ENCODE results near the gene MEIS2. TPM values are rescaled to one million over a fixed set of nuclear protein-coding genes. Genes with fewer than 3 reads are reported as not detected.

MEIS2 gene
- total and polyA plus RNA-seq, 2 of the 13 experiments (the other 11 are each of a cell fraction or from before 2014, with no cell fraction given): 10.7 to 12.4 TPM

- H3K4me1 ChIP-seq (ENCODE audit: insufficient read depth, low read length): peaks cover 16% of the 10 kb centered on the region
- no TSS peak for BruUV-seq (replicated peaks)
- no peaks in the 10 kb centered on the region for H4K20me1 ChIP-seq (ENCODE audit: insufficient read depth, low read length)
- H3K27me3 ChIP-seq (ENCODE audit: control insufficient read depth in 1 of 2, insufficient read depth in 2 of 2, low read length in 2 of 2): peaks cover 5 to 74% of the 10 kb centered on the region in 2 experiments
- ATAC-seq (0 out of 3 replicates have a peak, but pooled peaks have one; percentile 26), DNase-seq (ENCODE audit: low spot score) (no peak), FAIRE-seq (no peak)
- H3K9me3 ChIP-seq (ENCODE audit: low read length): no peaks in the 10 kb centered on the region
- TF ChIP-seq POLR2AphosphoS2 (IDR thresholded peaks at IDR 0.05; ENCODE audit: low read depth, low read length) (no peak), RNF2 (conservative IDR thresholded peaks at IDR 0.05; ENCODE audit: low read depth) (peak; percentile 58), IKZF1 (IDR thresholded peaks at IDR 0.05) (no peak), ZBTB33 (CRISPR knock-in tag; IDR thresholded peaks at IDR 0.05) (peak; percentile 70; the same call in 1 of the 2 replicates), ZFP91 (CRISPR knock-in tag; IDR thresholded peaks at IDR 0.05; ENCODE audit: borderline replicate concordance) (no peak), GATAD1 (CRISPR knock-in tag; IDR thresholded peaks at IDR 0.05) (no peak), ADNP (CRISPR knock-in tag; IDR thresholded peaks at IDR 0.05) (no peak), ZBED4 (CRISPR knock-in tag; IDR thresholded peaks at IDR 0.05; ENCODE audit: borderline replicate concordance) (no peak)
- intact Hi-C loops (cut with micrococcal nuclease; ENCODE audit: unreplicated experiment): loop anchor here (1.0 to 2.0 kb wide), 4 partner anchors 224 to 998 kb away; no protein-coding TSS in a partner anchor
- H3K4me3 ChIP-seq (replicated peaks in 1 of 3; ENCODE audit: insufficient read depth in 1 of 3, low read depth in 2 of 3, low read length in 3 of 3): no peak overlapping the region
- H3K36me3 ChIP-seq (replicated peaks in 1 of 2; ENCODE audit: control insufficient read depth in 1 of 2, insufficient read depth in 2 of 2, low read length in 2 of 2): no peaks in the 10 kb centered on the region
- no peaks in the 10 kb centered on the region for H3K79me2 ChIP-seq (ENCODE audit: insufficient read depth, low read length)
- POLR2A ChIA-PET: no interaction called here
- no peak overlapping the region for H3K27ac ChIP-seq (ENCODE audit: extremely low read length, insufficient read depth, low read length)
- WGBS (ENCODE audit: low lambda C conversion rate): 14% methylated on average over 20 of the region's 27 CpGs
- peak overlapping the region; percentile 15; the same call in 1 of the 2 replicates for H3K4me2 ChIP-seq (ENCODE audit: low read depth, low read length)
- no peak overlapping the region for H3K9ac ChIP-seq (ENCODE audit: insufficient read depth, low read depth, low read length)
- no peak overlapping the region for H2AFZ ChIP-seq (ENCODE audit: low read length)
- CTCF ChIA-PET (ENCODE audit: low intra/inter-chr PET ratio, low total read pairs): interaction anchor here (2.1 to 2.5 kb wide), 2 partner anchors 223 to 251 kb away, joined by 26 to 42 read pairs; no protein-coding TSS in a partner anchor
- in situ Hi-C loops (cut with HindIII; ENCODE audit: extremely low pct_ligation_motif_present, low pct_unique_long_range_greater_than_20kb): loop anchor here (5.0 to 25.0 kb wide), 2 partner anchors 225 to 1005 kb away; no protein-coding TSS in a partner anchor
Measured at GRCh38 chr15:36882487-36883131, 217.7 kb downstream of the MEIS2 start.

Measured in HepG2 (cell line).